ENCODE data around the gene IGF1R. TPM values are rescaled to one million over a fixed set of nuclear protein-coding genes. Genes with fewer than 3 reads are reported as not detected.

The IGF1R gene
- total and polyA plus RNA-seq, 5 experiments from 2014 or later, result 2.5 to 122 (median 6.3) TPM

GRCh38 chr15:98666441-98666840 is 18.1 kb downstream of the IGF1R start:
- Mint-ChIP-seq H3K36me3 (peaks cover 0 to 9% (median 0%) of the 10 kb centered on the region in 3 donors), H3K27ac (peak overlapping the region in 3 of 10 donors; percentile 2 to 20 (median 12)), H3K9me3 (no peaks in the 10 kb centered on the region), H3K27me3 (peaks cover 0 to 3% (median 0%) of the 10 kb centered on the region in 5 donors), H3K4me3 (peak overlapping the region in 2 of 10 donors; percentile 0 to 5), H3K4me1 (peaks cover 49 to 86% (median 77%) of the 10 kb centered on the region in 4 donors)
- ATAC-seq (no peak), DNase-seq (no peak)
- POLR2A ChIA-PET, result no interaction called here

- H3K9me3 Mint-ChIP-seq, result no peaks in the 10 kb centered on the region
- H3K4me1 Mint-ChIP-seq, result peaks cover 48 to 89% (median 78%) of the 10 kb centered on the region in 4 donors
- H3K36me3 Mint-ChIP-seq, result peaks cover 0 to 9% (median 2%) of the 10 kb centered on the region in 3 donors
- POLR2A ChIA-PET, result interaction anchor here (0.6 kb wide), 1 partner anchor 335 kb away, joined by 3 read pairs; no protein-coding TSS in a partner anchor
- ATAC-seq (no peak), DNase-seq (no peak)
- peaks cover 0 to 3% (median 0%) of the 10 kb centered on the region in 5 donors for H3K27me3 Mint-ChIP-seq
- H3K4me3 Mint-ChIP-seq, result peak overlapping the region in 2 of 10 donors; percentile 0 to 5
- peak overlapping the region in 2 of 10 donors; percentile 2 to 12 for H3K27ac Mint-ChIP-seq
Observed at GRCh38 chr15:98666841-98667240, 18.5 kb downstream of the IGF1R start.

GRCh38 chr15:98667521-98668179 is 19.3 kb downstream of the IGF1R start:
- POLR2A ChIA-PET, result interaction anchor here (0.6 kb wide), 1 partner anchor 334 kb away, joined by 3 read pairs; no protein-coding TSS in a partner anchor
- H3K36me3 Mint-ChIP-seq, result peaks cover 0 to 7% (median 3%) of the 10 kb centered on the region in 3 donors
- DNase-seq (no peak), ATAC-seq (no peak)
- peaks cover 44 to 89% (median 74%) of the 10 kb centered on the region in 4 donors for H3K4me1 Mint-ChIP-seq
- H3K9me3 Mint-ChIP-seq, result no peaks in the 10 kb centered on the region
- H3K27me3 Mint-ChIP-seq, result peaks cover 0 to under 1% (median 0%) of the 10 kb centered on the region in 5 donors
- H3K4me3 Mint-ChIP-seq, result peak overlapping the region in 4 of 10 donors; percentile 2 to 44 (median 14)
- peak overlapping the region in 2 of 10 donors; percentile 19 to 25 for H3K27ac Mint-ChIP-seq

GRCh38 chr15:98668566-98669308 is 20.4 kb downstream of the IGF1R start:
- POLR2A ChIA-PET, result no interaction called here
- H3K4me3 Mint-ChIP-seq, result peak overlapping the region in 8 of 10 donors; percentile 5 to 70 (median 42)

GRCh38 chr15:98669638-98670037 is 21.3 kb downstream of the IGF1R start:
- peaks cover 40 to 88% (median 76%) of the 10 kb centered on the region in 4 donors for H3K4me1 Mint-ChIP-seq
- H3K4me3 Mint-ChIP-seq, result peak overlapping the region in 6 of 10 donors; percentile 3 to 62 (median 28)
- H3K27ac Mint-ChIP-seq, result peak overlapping the region in 5 of 10 donors; percentile 28 to 77 (median 47)
- no peaks in the 10 kb centered on the region for H3K27me3 Mint-ChIP-seq
- ATAC-seq, result no peak
- POLR2A ChIA-PET, result no interaction called here
- H3K36me3 Mint-ChIP-seq, result peaks cover 0 to 5% (median 3%) of the 10 kb centered on the region in 3 donors
- no peaks in the 10 kb centered on the region for H3K9me3 Mint-ChIP-seq
- no peak for DNase-seq

More at GRCh38 chr15:98668566-98669308, 20.4 kb downstream of the IGF1R start:
- Mint-ChIP-seq H3K9me3 (no peaks in the 10 kb centered on the region), H3K27ac (peak overlapping the region in 6 of 10 donors; percentile 8 to 77 (median 44)), H3K27me3 (no peaks in the 10 kb centered on the region), H3K36me3 (peaks cover 0 to 5% (median 3%) of the 10 kb centered on the region in 3 donors), H3K4me1 (peaks cover 42 to 88% (median 74%) of the 10 kb centered on the region in 4 donors)
- peak; percentile 33 to 64 for ATAC-seq
- DNase-seq, result peak in 1 of 10 donors; percentile 20

GRCh38 chr15:98671060-98672008 is 23.0 kb downstream of the IGF1R start:
- POLR2A ChIA-PET, result no interaction called here
- H3K9me3 Mint-ChIP-seq, result no peaks in the 10 kb centered on the region
- no peak for DNase-seq
- no peak for ATAC-seq
- H3K36me3 Mint-ChIP-seq, result peaks cover 0 to 5% (median 3%) of the 10 kb centered on the region in 3 donors
- peaks cover 37 to 83% (median 64%) of the 10 kb centered on the region in 4 donors for H3K4me1 Mint-ChIP-seq
- H3K27me3 Mint-ChIP-seq, result no peaks in the 10 kb centered on the region
- peak overlapping the region in 1 of 10 donors; percentile 44 for H3K4me3 Mint-ChIP-seq
- peak overlapping the region in 1 of 10 donors; percentile 48 for H3K27ac Mint-ChIP-seq

GRCh38 chr15:98673133-98673532 is 24.8 kb downstream of the IGF1R start:
- Mint-ChIP-seq H3K4me1 (peaks cover 34 to 81% (median 61%) of the 10 kb centered on the region in 4 donors), H3K27ac (peak overlapping the region in 3 of 10 donors; percentile 40 to 48 (median 48)), H3K27me3 (peaks cover 0 to 3% (median 0%) of the 10 kb centered on the region in 5 donors), H3K4me3 (peak overlapping the region in 3 of 10 donors; percentile 8 to 40 (median 9)), H3K9me3 (no peaks in the 10 kb centered on the region), H3K36me3 (peaks cover 0 to 16% (median 3%) of the 10 kb centered on the region in 3 donors)
- no peak for ATAC-seq
- POLR2A ChIA-PET, result interaction anchor here (0.7 kb wide), 1 partner anchor 273 kb away, joined by 4 read pairs; no protein-coding TSS in a partner anchor
- no peak for DNase-seq

GRCh38 chr15:98674336-98674735 is 26.0 kb downstream of the IGF1R start:
- no peak overlapping the region for H3K4me3 Mint-ChIP-seq
- no peak for DNase-seq
- ATAC-seq, result no peak
- H3K27ac Mint-ChIP-seq, result no peak overlapping the region
- peaks cover 27 to 75% (median 53%) of the 10 kb centered on the region in 4 donors for H3K4me1 Mint-ChIP-seq
- H3K27me3 Mint-ChIP-seq, result peaks cover 0 to 3% (median 0%) of the 10 kb centered on the region in 5 donors
- H3K9me3 Mint-ChIP-seq, result no peaks in the 10 kb centered on the region
- H3K36me3 Mint-ChIP-seq, result peaks cover 0 to 18% (median 3%) of the 10 kb centered on the region in 3 donors
- POLR2A ChIA-PET, result no interaction called here

- ATAC-seq, result no peak
- peaks cover 0 to 13% (median 1%) of the 10 kb centered on the region in 3 donors for H3K36me3 Mint-ChIP-seq
Observed at GRCh38 chr15:98676586-98677270, 28.4 kb downstream of the IGF1R start.

GRCh38 chr15:98677345-98678059 is 29.2 kb downstream of the IGF1R start:
- peak overlapping the region in 3 of 10 donors; percentile 18 to 84 (median 49) for H3K27ac Mint-ChIP-seq
- POLR2A ChIA-PET, result no interaction called here
- H3K9me3 Mint-ChIP-seq, result no peaks in the 10 kb centered on the region
- ATAC-seq (no peak), DNase-seq (no peak)
- peaks cover 28 to 68% (median 51%) of the 10 kb centered on the region in 4 donors for H3K4me1 Mint-ChIP-seq
- H3K36me3 Mint-ChIP-seq, result peaks cover 0 to 17% (median 2%) of the 10 kb centered on the region in 3 donors
- peaks cover 0 to 3% (median 0%) of the 10 kb centered on the region in 5 donors for H3K27me3 Mint-ChIP-seq
- peak overlapping the region in 2 of 10 donors; percentile 2 to 4 for H3K4me3 Mint-ChIP-seq

More at GRCh38 chr15:98676586-98677270, 28.4 kb downstream of the IGF1R start:
- Mint-ChIP-seq H3K27me3 (peaks cover 0 to 3% (median 0%) of the 10 kb centered on the region in 5 donors), H3K4me1 (peaks cover 23 to 66% (median 46%) of the 10 kb centered on the region in 4 donors), H3K4me3 (peak overlapping the region in 1 of 10 donors; percentile 4), H3K9me3 (no peaks in the 10 kb centered on the region), H3K27ac (peak overlapping the region in 1 of 10 donors; percentile 49)
- POLR2A ChIA-PET, result no interaction called here
- DNase-seq, result no peak
